K562 (cell line): ENCODE data around the gene LEPR. TPM values are rescaled to one million over a fixed set of nuclear protein-coding genes. Genes with fewer than 3 reads are reported as not detected.

Experiments used
- E2F3 ChIP-seq: fragments of 250-450 bp; sonication (Bioruptor Pico); IDR thresholded peaks from 2 replicates; pipeline ENCODE4 v1.4.0; 2020; ENCODE audit warnings: mild to moderate bottlenecking
- GABPB2 ChIP-seq: fragments of 250-450 bp; sonication (Bioruptor Pico); conservative IDR thresholded peaks from 2 replicates; pipeline ENCODE4 v1.5.1; 2021; ENCODE audit warnings: mild to moderate bottlenecking
- MYC ChIP-seq, 2 experiments: fragments of 250-450 bp in 1 of 2; sonication (Bioruptor Pico) in 1 of 2; IDR thresholded peaks; 2 replicates each; pipeline versions ENCODE4 v1.5.1 to v1.6.1; 2012 to 2021; ENCODE audit warnings: low read depth in 2 of 2, borderline replicate concordance in 1 of 2, improper control_type of control experiment in 1 of 2, low read length in 1 of 2, mild to moderate bottlenecking in 1 of 2, moderate library complexity in 1 of 2
- ZNF436 ChIP-seq: fragments of 250-450, 450-650 bp; sonication (Bioruptor Pico); formaldehyde crosslinking; IDR thresholded peaks from 2 replicates; pipeline ENCODE4 v1.7.0; 2020; ENCODE audit warnings: mild to moderate bottlenecking
- polyA plus RNA-seq, 8 experiments: library from polyadenylated mRNA; depleted of rRNA in 4 of 8; stranded (reverse) in 5 of 8; unstranded in 3 of 8; fragments of >200 nt; fragmentation: Nextera tagmentation in 2 of 8; fragmentation: Illumina TruSeq in 1 of 8; extraction: Ambion mirVana in 2 of 8; extraction: Trizol in 1 of 8; gene quantifications; 2 replicates each; pipeline versions ENCODE4 v1.2.1 to v1.2.3, GENCODE V29; 2011 to 2014; ENCODE audit warnings: inconsistent platforms in 1 of 8, missing spikeins in 1 of 8
- total RNA-seq, 7 experiments: library from RNA; depleted of rRNA in 6 of 7; stranded (reverse); fragments of >200 nt in 6 of 7; fragmentation: Illumina TruSeq in 2 of 7; extraction: Trizol in 2 of 7; gene quantifications; 2 replicates each; pipeline versions ENCODE4 v1.2.1 to v1.2.3, GENCODE V29; 2011 to 2021; ENCODE audit warnings: low replicate concordance in 1 of 7
- TF ChIP-seq, protein P1 (sequence below), 3 experiments: fragments of 200-800 bp in 1 of 3; fragments of 250-450 bp in 1 of 3; fragments of 450-650 bp in 1 of 3; sonication (Bioruptor Pico) in 1 of 3; sonication (Bioruptor generic) in 1 of 3; formaldehyde crosslinking in 1 of 3; IDR thresholded peaks; 2 replicates each; pipeline versions ENCODE4 v1.6.1 to v1.8.0; 2016 to 2022; ENCODE audit warnings: mild to moderate bottlenecking in 2 of 3, missing genetic modification characterization in 2 of 3, missing compliant biosample characterization in 1 of 3, moderate library complexity in 1 of 3
- TF ChIP-seq, protein P2 (sequence below): fragments of 250-450 bp; sonication (Bioruptor Pico); IDR thresholded peaks from 2 replicates; pipeline ENCODE4 v1.5.0; 2021; ENCODE audit warnings: mild to moderate bottlenecking, borderline replicate concordance
- TF ChIP-seq, protein P3 (sequence below), 2 experiments: fragments of 450-650 bp; formaldehyde crosslinking in 1 of 2; IDR thresholded peaks; 2 replicates each; pipeline versions ENCODE4 v1.4.0 to v1.6.1; 2014 to 2020; ENCODE audit warnings: mild to moderate bottlenecking in 2 of 2, borderline replicate concordance in 1 of 2, low read depth in 1 of 2

The LEPR gene
- total and polyA plus RNA-seq, 9 of the 15 experiments (the other 6 are each of a cell fraction or from before 2014, with no cell fraction given) = 12.2 to 111 (median 43.1) TPM

DNA sequence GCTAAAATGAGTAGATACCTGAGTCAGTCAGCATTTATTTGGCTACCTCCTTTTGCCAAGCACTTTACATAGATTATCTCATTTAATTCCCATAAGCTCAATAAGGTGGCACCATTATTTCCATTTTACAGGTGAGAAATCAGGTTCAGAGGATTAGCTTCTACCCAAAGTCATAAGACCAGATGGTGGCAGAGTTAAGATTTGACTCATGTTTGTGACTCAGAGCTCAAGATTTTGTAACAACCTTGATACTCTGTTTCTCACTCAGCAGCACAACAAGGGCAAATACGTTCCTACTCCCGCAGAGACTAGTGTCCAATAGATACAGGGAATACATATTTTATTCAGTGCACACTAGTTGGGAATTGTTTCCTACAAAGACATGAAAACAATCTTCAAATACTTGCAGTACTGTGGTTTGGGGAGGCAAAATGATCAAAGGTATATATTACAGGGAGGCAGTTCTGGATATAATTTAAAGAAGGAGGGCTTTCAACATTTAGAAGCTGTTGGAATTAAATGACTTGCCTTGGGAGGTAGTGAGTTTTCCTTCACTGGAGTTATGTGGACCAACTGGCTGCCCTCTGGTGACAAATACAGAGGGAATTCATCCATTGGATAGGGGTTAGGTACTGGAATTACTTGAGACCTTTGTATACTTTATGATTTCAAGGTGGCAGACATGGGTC lies 3.6 kb downstream of the LEPR start (continued):
- TF ChIP-seq, protein P1, sequence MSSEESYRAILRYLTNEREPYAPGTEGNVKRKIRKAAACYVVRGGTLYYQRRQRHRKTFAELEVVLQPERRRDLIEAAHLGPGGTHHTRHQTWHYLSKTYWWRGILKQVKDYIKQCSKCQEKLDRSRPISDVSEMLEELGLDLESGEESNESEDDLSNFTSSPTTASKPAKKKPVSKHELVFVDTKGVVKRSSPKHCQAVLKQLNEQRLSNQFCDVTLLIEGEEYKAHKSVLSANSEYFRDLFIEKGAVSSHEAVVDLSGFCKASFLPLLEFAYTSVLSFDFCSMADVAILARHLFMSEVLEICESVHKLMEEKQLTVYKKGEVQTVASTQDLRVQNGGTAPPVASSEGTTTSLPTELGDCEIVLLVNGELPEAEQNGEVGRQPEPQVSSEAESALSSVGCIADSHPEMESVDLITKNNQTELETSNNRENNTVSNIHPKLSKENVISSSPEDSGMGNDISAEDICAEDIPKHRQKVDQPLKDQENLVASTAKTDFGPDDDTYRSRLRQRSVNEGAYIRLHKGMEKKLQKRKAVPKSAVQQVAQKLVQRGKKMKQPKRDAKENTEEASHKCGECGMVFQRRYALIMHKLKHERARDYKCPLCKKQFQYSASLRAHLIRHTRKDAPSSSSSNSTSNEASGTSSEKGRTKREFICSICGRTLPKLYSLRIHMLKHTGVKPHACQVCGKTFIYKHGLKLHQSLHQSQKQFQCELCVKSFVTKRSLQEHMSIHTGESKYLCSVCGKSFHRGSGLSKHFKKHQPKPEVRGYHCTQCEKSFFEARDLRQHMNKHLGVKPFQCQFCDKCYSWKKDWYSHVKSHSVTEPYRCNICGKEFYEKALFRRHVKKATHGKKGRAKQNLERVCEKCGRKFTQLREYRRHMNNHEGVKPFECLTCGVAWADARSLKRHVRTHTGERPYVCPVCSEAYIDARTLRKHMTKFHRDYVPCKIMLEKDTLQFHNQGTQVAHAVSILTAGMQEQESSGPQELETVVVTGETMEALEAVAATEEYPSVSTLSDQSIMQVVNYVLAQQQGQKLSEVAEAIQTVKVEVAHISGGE (CRISPR knock-in tag; IDR thresholded peaks at IDR 0.05) = no peak
- TF ChIP-seq E2F3 (CRISPR knock-in tag) (no peak), MYC (IDR thresholded peaks at IDR 0.05; ENCODE audit: low read depth, low read length) (no peak), MYC (CRISPR knock-in tag; IDR thresholded peaks at IDR 0.05; ENCODE audit: borderline replicate concordance, low read depth) (no peak), ZNF436 (CRISPR knock-in tag) (no peak), GABPB2 (CRISPR knock-in tag) (no peak)
- TF ChIP-seq, protein P2, sequence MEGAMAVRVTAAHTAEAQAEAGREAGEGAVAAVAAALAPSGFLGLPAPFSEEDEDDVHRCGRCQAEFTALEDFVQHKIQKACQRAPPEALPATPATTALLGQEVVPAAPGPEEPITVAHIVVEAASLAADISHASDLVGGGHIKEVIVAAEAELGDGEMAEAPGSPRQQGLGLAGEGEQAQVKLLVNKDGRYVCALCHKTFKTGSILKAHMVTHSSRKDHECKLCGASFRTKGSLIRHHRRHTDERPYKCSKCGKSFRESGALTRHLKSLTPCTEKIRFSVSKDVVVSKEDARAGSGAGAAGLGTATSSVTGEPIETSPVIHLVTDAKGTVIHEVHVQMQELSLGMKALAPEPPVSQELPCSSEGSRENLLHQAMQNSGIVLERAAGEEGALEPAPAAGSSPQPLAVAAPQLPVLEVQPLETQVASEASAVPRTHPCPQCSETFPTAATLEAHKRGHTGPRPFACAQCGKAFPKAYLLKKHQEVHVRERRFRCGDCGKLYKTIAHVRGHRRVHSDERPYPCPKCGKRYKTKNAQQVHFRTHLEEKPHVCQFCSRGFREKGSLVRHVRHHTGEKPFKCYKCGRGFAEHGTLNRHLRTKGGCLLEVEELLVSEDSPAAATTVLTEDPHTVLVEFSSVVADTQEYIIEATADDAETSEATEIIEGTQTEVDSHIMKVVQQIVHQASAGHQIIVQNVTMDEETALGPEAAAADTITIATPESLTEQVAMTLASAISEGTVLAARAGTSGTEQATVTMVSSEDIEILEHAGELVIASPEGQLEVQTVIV (CRISPR knock-in tag) = no peak
- TF ChIP-seq, protein P3, sequence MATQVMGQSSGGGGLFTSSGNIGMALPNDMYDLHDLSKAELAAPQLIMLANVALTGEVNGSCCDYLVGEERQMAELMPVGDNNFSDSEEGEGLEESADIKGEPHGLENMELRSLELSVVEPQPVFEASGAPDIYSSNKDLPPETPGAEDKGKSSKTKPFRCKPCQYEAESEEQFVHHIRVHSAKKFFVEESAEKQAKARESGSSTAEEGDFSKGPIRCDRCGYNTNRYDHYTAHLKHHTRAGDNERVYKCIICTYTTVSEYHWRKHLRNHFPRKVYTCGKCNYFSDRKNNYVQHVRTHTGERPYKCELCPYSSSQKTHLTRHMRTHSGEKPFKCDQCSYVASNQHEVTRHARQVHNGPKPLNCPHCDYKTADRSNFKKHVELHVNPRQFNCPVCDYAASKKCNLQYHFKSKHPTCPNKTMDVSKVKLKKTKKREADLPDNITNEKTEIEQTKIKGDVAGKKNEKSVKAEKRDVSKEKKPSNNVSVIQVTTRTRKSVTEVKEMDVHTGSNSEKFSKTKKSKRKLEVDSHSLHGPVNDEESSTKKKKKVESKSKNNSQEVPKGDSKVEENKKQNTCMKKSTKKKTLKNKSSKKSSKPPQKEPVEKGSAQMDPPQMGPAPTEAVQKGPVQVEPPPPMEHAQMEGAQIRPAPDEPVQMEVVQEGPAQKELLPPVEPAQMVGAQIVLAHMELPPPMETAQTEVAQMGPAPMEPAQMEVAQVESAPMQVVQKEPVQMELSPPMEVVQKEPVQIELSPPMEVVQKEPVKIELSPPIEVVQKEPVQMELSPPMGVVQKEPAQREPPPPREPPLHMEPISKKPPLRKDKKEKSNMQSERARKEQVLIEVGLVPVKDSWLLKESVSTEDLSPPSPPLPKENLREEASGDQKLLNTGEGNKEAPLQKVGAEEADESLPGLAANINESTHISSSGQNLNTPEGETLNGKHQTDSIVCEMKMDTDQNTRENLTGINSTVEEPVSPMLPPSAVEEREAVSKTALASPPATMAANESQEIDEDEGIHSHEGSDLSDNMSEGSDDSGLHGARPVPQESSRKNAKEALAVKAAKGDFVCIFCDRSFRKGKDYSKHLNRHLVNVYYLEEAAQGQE (IDR thresholded peaks at IDR 0.05; ENCODE audit: borderline replicate concordance) = no peak
- TF ChIP-seq, protein P3 (CRISPR knock-in tag; IDR thresholded peaks at IDR 0.05; ENCODE audit: low read depth) = no peak
